Keratinocyte (primary cell): ENCODE data around the gene RTN4IP1. TPM values are rescaled to one million over a fixed set of nuclear protein-coding genes. Genes with fewer than 3 reads are reported as not detected.

ENCODE experiments used
- DNase-seq: peaks from one replicate; pipeline ENCODE4 v3.0.0-alpha.2; 2011; ENCODE audit warnings: low read depth, missing footprints, low spot score
- FAIRE-seq: peaks from 2 replicates; lab custom pipeline; 2011; peaks lifted over from hg19 to GRCh38; lab: Jason Lieb, UNC
- H2AFZ ChIP-seq: 2 replicates; pipeline ENCODE4 v1.6.0; 2012; ENCODE audit warnings: low read length, control low read depth, inconsistent platforms; ENCODE audit not compliant: control insufficient read depth
- H3K27ac ChIP-seq: 2 replicates; pipeline ENCODE4 v1.5.1; 2011; ENCODE audit warnings: low read length; ENCODE audit not compliant: control insufficient read depth, insufficient read depth
- H3K27me3 ChIP-seq: 3 replicates; pipeline ENCODE4 v1.6.0; 2011; ENCODE audit warnings: low read length; ENCODE audit not compliant: control insufficient read depth, insufficient read depth; ENCODE audit errors: extremely low read depth
- H3K36me3 ChIP-seq, 2 experiments: 2 replicates in 1 of 2; 3 replicates in 1 of 2; pipeline ENCODE4 v1.5.1; 2011; ENCODE audit warnings: low read length in 2 of 2, mild to moderate bottlenecking in 1 of 2; ENCODE audit not compliant: control insufficient read depth in 2 of 2, insufficient read depth in 2 of 2; ENCODE audit errors: extremely low read depth in 1 of 2
- H3K4me1 ChIP-seq: 3 replicates; pipeline ENCODE4 v1.5.1; 2011; ENCODE audit warnings: low read length; ENCODE audit not compliant: control insufficient read depth, insufficient read depth; ENCODE audit errors: extremely low read depth
- H3K4me2 ChIP-seq: 3 replicates; pipeline ENCODE4 v1.6.0; 2011; ENCODE audit warnings: low read depth, low read length; ENCODE audit not compliant: control insufficient read depth, insufficient read depth; ENCODE audit errors: extremely low read depth
- H3K4me3 ChIP-seq, 3 experiments: fragments of 200-600 bp in 1 of 3; sonication (generic) in 1 of 3; 2 replicates in 2 of 3; 3 replicates in 1 of 3; pipeline ENCODE4 v1.5.1; 2011 to 2016; ENCODE audit warnings: low read length in 3 of 3, mild to moderate bottlenecking in 3 of 3, control low read depth in 2 of 3, inconsistent platforms in 1 of 3, low read depth in 1 of 3, mixed read lengths in 1 of 3, mixed run types in 1 of 3, moderate library complexity in 1 of 3; ENCODE audit not compliant: control insufficient read depth in 2 of 3, insufficient read depth in 2 of 3; ENCODE audit errors: extremely low read depth in 1 of 3
- H3K79me2 ChIP-seq: 2 replicates; pipeline ENCODE4 v1.6.0; 2012; ENCODE audit warnings: low read length; ENCODE audit not compliant: control insufficient read depth, insufficient read depth
- H3K9ac ChIP-seq: 3 replicates; pipeline ENCODE4 v1.6.0; 2011; ENCODE audit warnings: low read length; ENCODE audit not compliant: control insufficient read depth, insufficient read depth; ENCODE audit errors: extremely low read depth
- H3K9me1 ChIP-seq: 3 replicates; pipeline ENCODE4 v1.6.0; 2011; ENCODE audit warnings: low read length; ENCODE audit not compliant: control insufficient read depth, insufficient read depth; ENCODE audit errors: extremely low read depth
- H3K9me3 ChIP-seq: 2 replicates; pipeline ENCODE4 v1.5.1; 2012; ENCODE audit warnings: low read depth, low read length; ENCODE audit not compliant: control insufficient read depth
- H4K20me1 ChIP-seq: 3 replicates; pipeline ENCODE4 v1.6.0; 2011; ENCODE audit warnings: low read length; ENCODE audit not compliant: control insufficient read depth, insufficient read depth; ENCODE audit errors: extremely low read depth
- CTCF ChIP-seq, 3 experiments: IDR thresholded peaks in 1 of 3; conservative IDR thresholded peaks in 1 of 3; optimal IDR thresholded peaks in 1 of 3; 2 replicates in 2 of 3; 3 replicates in 1 of 3; pipeline versions ENCODE3 to v1.5.1; 2011; ENCODE audit warnings: low read length in 3 of 3, mild to moderate bottlenecking in 3 of 3, moderate library complexity in 2 of 3, control low read depth in 1 of 3, inconsistent platforms in 1 of 3; ENCODE audit not compliant: insufficient read depth in 2 of 3; ENCODE audit errors: extremely low read depth in 1 of 3
- EZH2 ChIP-seq: IDR thresholded peaks from one replicate; pipeline ENCODE4 v1.6.1; 2012; ENCODE audit warnings: inconsistent platforms, mild to moderate bottlenecking, low read length, moderate library complexity
- dilution Hi-C: fragments of 300-500 bp; cut with MboI; formaldehyde crosslinking; loops from one replicate; pipeline ENCODE4 v1.7.0; 2020; ENCODE audit warnings: low sequenced_read_pairs; ENCODE audit not compliant: extremely low pct_ligation_motif_present
- polyA plus RNA-seq, 5 experiments: library from polyadenylated mRNA; depleted of rRNA in 3 of 5; stranded (reverse) in 3 of 5; stranded (forward) in 1 of 5; unstranded in 1 of 5; fragments of >200 nt; gene quantifications; 1 replicate in 1 of 5; 2 replicates in 3 of 5; 3 replicates in 1 of 5; pipeline versions ENCODE4 v1.2.1 to v1.2.3, GENCODE V29; 2011 to 2012; ENCODE audit warnings: missing spikeins in 2 of 5, low read depth in 1 of 5, low replicate concordance in 1 of 5

The RTN4IP1 gene
- polyA plus RNA-seq, 1 donor (not counting 4 experiments of a cell fraction or from before 2014, with no cell fraction given), result 8.0 TPM

GRCh38 chr6:106634565-106634964 is 5.3 kb upstream of the RTN4IP1 start:
- H3K4me2 ChIP-seq, result no peak overlapping the region
- no peak overlapping the region for H3K9ac ChIP-seq
- H2AFZ ChIP-seq, result no peak overlapping the region
- DNase-seq, result no peak
- peaks cover 4% of the 10 kb centered on the region for H3K4me1 ChIP-seq
- dilution Hi-C loops, result no loop called here
- no peak overlapping the region for H3K4me3 ChIP-seq
- H3K36me3 ChIP-seq, result no peaks in the 10 kb centered on the region
- H3K79me2 ChIP-seq, result peaks cover 78% of the 10 kb centered on the region
- peaks cover 3% of the 10 kb centered on the region for H4K20me1 ChIP-seq
- no peak for FAIRE-seq
- TF ChIP-seq EZH2 (no peak), CTCF (optimal IDR thresholded peaks at IDR 0.05 in 1 of 3, IDR thresholded peaks at IDR 0.05 in 1 of 3, conservative IDR thresholded peaks at IDR 0.05 in 1 of 3; ENCODE audit: extremely low read depth in 1 of 3, insufficient read depth in 2 of 3, low read length in 3 of 3) (no peak)
- H3K27me3 ChIP-seq, result no peaks in the 10 kb centered on the region
- no peaks in the 10 kb centered on the region for H3K9me1 ChIP-seq
- no peak overlapping the region for H3K27ac ChIP-seq
- H3K9me3 ChIP-seq, result no peaks in the 10 kb centered on the region

- Histone ChIP-seq H3K27me3 (no peaks in the 10 kb centered on the region), H3K27ac (no peak overlapping the region), H3K4me2 (no peak overlapping the region), H3K36me3 (no peaks in the 10 kb centered on the region), H3K4me3 (no peak overlapping the region), H3K79me2 (peaks cover 60% of the 10 kb centered on the region), H3K9me3 (no peaks in the 10 kb centered on the region), H3K9me1 (no peaks in the 10 kb centered on the region), H3K4me1 (peaks cover 7% of the 10 kb centered on the region), H2AFZ (no peak overlapping the region), H3K9ac (no peak overlapping the region), H4K20me1 (no peaks in the 10 kb centered on the region)
- dilution Hi-C loops, result no loop called here
- FAIRE-seq, result no peak
- TF ChIP-seq EZH2 (no peak), CTCF (optimal IDR thresholded peaks at IDR 0.05 in 1 of 3, IDR thresholded peaks at IDR 0.05 in 1 of 3, conservative IDR thresholded peaks at IDR 0.05 in 1 of 3; ENCODE audit: extremely low read depth in 1 of 3, insufficient read depth in 2 of 3, low read length in 3 of 3) (no peak)
- DNase-seq, result no peak
Measured at GRCh38 chr6:106631346-106631745, 2.0 kb upstream of the RTN4IP1 start.
